ENCODE data around the gene RAMP3. TPM values are rescaled to one million over a fixed set of nuclear protein-coding genes. Genes with fewer than 3 reads are reported as not detected.
"Not testable (repeated sequence)": the region's sequence is repeated elsewhere in the genome, so short reads cannot be mapped to it uniquely, and the experiment has no call there.

The RAMP3 gene
- total and polyA plus RNA-seq, 10 of the 15 experiments (the other 5 are each of a cell fraction or from before 2014, with no cell fraction given) = not detected

DNA sequence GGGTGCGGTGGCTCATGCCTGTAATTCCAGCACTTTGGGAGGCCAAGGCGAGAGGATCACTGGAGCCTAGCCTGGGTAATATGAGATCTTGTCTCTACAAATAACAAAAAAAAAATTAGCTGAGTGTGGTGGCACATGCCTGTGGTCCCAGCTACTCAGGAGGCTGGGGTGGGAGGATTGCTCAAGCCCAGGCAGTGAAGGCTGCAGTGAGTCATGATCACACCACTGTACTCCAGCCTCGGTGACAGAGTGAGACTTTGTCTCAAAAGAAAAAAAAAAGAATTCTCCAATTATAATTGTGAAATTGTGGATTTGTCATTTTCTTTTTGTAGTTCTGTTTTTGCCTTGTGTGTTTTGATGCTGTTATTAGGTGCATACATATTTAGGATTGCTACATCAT lies 6.7 kb downstream of the RAMP3 start:
- DNase-seq (ENCODE audit: low read depth, low spot score); POLR2A ChIA-PET; FAIRE-seq; H4K20me1 ChIP-seq (ENCODE audit: control insufficient read depth, insufficient read depth); SMC1A ChIA-PET (ENCODE audit: uncharacterized antibody, unreplicated experiment); H3K9ac ChIP-seq (ENCODE audit: control insufficient read depth, insufficient read depth, low read length); H2AFZ ChIP-seq (ENCODE audit: control insufficient read depth, low read depth, low read length); H3K36me3 ChIP-seq (ENCODE audit: control insufficient read depth in 2 of 2, insufficient read depth in 2 of 2, low read length in 1 of 2); RAD21 ChIA-PET (ENCODE audit: unreplicated experiment); H3K27ac ChIP-seq (ENCODE audit: control insufficient read depth, insufficient read depth); ATAC-seq; BruUV-seq (replicated peaks); H3K4me3 ChIP-seq; intact Hi-C loops (cut with micrococcal nuclease; ENCODE audit: unreplicated experiment); H3K27me3 ChIP-seq (replicated peaks in 1 of 2; ENCODE audit: control insufficient read depth in 2 of 2, insufficient read depth in 2 of 2, low read length in 1 of 2); H3K4me1 ChIP-seq (ENCODE audit: control insufficient read depth, insufficient read depth, low read length); H3K79me2 ChIP-seq (ENCODE audit: control insufficient read depth, insufficient read depth, low read length); CTCF ChIA-PET; H3K4me2 ChIP-seq (ENCODE audit: control insufficient read depth, insufficient read depth); H3K9me3 ChIP-seq (replicated peaks; ENCODE audit: control insufficient read depth, insufficient read depth, low read length): not testable (repeated sequence)
- 32% methylated on average over 3 of the region's 3 CpGs for WGBS (ENCODE audit: insufficient coverage, insufficient replicate concordance, low lambda C conversion rate, missing lambda C conversion rate)
- in situ Hi-C loops (cut with MboI) = loop anchor here (25.0 kb wide), 1 partner anchor 698 kb away; the partner anchor contains the start of gene CCDC201

DNA sequence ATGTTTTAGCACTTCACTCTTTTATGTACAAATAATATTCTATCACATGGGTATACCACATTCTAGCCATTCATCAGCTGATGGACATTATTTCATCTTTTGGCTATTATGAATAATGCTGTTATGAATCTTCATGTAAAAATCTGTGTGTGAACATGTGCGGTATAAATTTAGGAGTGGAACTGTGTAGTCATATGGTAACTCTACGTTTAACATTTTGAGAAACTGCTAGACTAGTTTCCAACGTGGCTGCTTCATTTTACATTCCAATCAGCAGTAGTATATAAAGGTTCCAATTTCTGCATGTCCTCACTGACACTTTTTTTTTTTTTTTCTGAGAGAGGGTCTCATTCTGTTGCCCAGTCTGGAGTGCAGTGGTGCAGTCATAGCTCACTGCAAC lies 8.3 kb downstream of the RAMP3 start:
- Histone ChIP-seq H3K4me3 (no peak overlapping the region), H4K20me1 (ENCODE audit: control insufficient read depth, insufficient read depth) (no peaks in the 10 kb centered on the region), H3K4me1 (ENCODE audit: control insufficient read depth, insufficient read depth, low read length) (0 out of 2 replicates have a peak, but pooled peaks cover under 1% of the 10 kb centered on the region), H3K36me3 (ENCODE audit: control insufficient read depth in 2 of 2, insufficient read depth in 2 of 2, low read length in 1 of 2) (no peaks in the 10 kb centered on the region), H3K27me3 (replicated peaks in 1 of 2; ENCODE audit: control insufficient read depth in 2 of 2, insufficient read depth in 2 of 2, low read length in 1 of 2) (no peaks in the 10 kb centered on the region), H3K9ac (ENCODE audit: control insufficient read depth, insufficient read depth, low read length) (no peak overlapping the region), H3K4me2 (ENCODE audit: control insufficient read depth, insufficient read depth) (no peak overlapping the region), H3K9me3 (replicated peaks; ENCODE audit: control insufficient read depth, insufficient read depth, low read length) (no peaks in the 10 kb centered on the region; the same call in 2 of the 3 replicates), H3K79me2 (ENCODE audit: control insufficient read depth, insufficient read depth, low read length) (no peaks in the 10 kb centered on the region), H3K27ac (ENCODE audit: control insufficient read depth, insufficient read depth) (no peak overlapping the region), H2AFZ (ENCODE audit: control insufficient read depth, low read depth, low read length) (no peak overlapping the region)
- CTCF ChIA-PET = no interaction called here
- SMC1A ChIA-PET (ENCODE audit: uncharacterized antibody, unreplicated experiment) = no interaction called here
- in situ Hi-C loops (cut with MboI) (loop anchor here (25.0 kb wide), 1 partner anchor 696 kb away; the partner anchor contains the start of gene CCDC201), intact Hi-C loops (cut with micrococcal nuclease; ENCODE audit: unreplicated experiment) (no loop called here)
- 0% methylated on average over 3 of the region's 3 CpGs for WGBS (ENCODE audit: insufficient coverage, insufficient replicate concordance, low lambda C conversion rate, missing lambda C conversion rate)
- TF ChIP-seq SPI1 (IDR thresholded peaks at IDR 0.05; ENCODE audit: borderline replicate concordance, insufficient read depth, low read depth, low read length) = no peak
- TF ChIP-seq, protein P1, sequence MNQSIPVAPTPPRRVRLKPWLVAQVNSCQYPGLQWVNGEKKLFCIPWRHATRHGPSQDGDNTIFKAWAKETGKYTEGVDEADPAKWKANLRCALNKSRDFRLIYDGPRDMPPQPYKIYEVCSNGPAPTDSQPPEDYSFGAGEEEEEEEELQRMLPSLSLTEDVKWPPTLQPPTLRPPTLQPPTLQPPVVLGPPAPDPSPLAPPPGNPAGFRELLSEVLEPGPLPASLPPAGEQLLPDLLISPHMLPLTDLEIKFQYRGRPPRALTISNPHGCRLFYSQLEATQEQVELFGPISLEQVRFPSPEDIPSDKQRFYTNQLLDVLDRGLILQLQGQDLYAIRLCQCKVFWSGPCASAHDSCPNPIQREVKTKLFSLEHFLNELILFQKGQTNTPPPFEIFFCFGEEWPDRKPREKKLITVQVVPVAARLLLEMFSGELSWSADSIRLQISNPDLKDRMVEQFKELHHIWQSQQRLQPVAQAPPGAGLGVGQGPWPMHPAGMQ (IDR thresholded peaks at IDR 0.05; ENCODE audit: borderline replicate concordance) = no peak
- no peak for TF ChIP-seq RUNX3 (IDR thresholded peaks at IDR 0.05; ENCODE audit: low read length)
- TF ChIP-seq, protein P2, sequence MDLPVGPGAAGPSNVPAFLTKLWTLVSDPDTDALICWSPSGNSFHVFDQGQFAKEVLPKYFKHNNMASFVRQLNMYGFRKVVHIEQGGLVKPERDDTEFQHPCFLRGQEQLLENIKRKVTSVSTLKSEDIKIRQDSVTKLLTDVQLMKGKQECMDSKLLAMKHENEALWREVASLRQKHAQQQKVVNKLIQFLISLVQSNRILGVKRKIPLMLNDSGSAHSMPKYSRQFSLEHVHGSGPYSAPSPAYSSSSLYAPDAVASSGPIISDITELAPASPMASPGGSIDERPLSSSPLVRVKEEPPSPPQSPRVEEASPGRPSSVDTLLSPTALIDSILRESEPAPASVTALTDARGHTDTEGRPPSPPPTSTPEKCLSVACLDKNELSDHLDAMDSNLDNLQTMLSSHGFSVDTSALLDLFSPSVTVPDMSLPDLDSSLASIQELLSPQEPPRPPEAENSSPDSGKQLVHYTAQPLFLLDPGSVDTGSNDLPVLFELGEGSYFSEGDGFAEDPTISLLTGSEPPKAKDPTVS (IDR thresholded peaks at IDR 0.05; ENCODE audit: low read depth, low read length) = no peak
- POLR2A ChIA-PET = no interaction called here
- RAD21 ChIA-PET (ENCODE audit: unreplicated experiment) = no interaction called here
- DNase-seq (ENCODE audit: low read depth, low spot score) = no peak
- no peak for FAIRE-seq
- BruUV-seq (replicated peaks) = no TSS peak
- ATAC-seq = no peak

Measured in GM12878 (cell line).